HG03354 (cell line): Measurements from ENCODE around the gene FLII.
"Not testable (repeated sequence)": the region's sequence is repeated elsewhere in the genome, so short reads cannot be mapped to it uniquely, and the experiment has no call there.

Experiments
- ATAC-seq: cut with Tn5 transposase; IDR thresholded peaks from one replicate; pipeline ENCODE4 v1.9.1; 2021; ENCODE audit warnings: mild to moderate bottlenecking; ENCODE audit not compliant: unreplicated experiment, poor library complexity, severe bottlenecking

Gene FLII

DNA sequence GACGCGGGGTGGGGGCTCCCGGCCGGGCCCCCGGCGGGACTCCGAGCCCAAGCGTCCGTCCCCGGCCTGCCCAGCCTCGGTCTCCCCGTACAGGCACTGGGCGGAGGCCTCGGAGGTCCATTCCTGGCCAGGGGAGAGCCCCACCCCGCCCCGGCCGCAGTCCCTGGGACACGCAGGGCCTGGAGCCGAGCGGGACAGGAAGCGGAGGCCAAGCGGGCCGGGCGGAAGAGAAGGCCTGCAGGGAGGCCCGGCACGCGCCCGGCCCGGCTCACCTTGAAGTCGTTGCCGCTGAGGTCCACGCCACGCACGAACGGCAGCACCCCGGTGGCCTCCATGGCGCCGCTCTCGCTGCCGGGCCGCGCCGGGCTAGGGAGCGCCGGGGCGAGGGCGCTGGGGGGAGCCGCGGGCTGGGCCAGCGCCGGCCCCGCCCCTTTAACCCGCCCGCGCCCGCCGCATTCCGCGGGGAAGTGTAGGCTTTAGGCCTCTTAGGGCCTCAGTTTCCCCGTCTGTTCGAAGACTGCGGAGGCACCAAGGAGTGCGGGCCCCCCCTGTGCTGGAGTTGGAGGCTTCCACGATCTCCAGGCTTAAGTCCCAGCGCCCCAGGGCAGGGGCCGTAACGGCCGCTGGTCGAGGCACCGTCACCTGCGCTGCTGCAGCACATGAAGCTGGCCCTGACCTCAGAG, at the start of gene FLII:
Gene FLII, minus strand, starts transcription at position 383 of the 683 bp plus-strand sequence. Its CDS starts 48 bp downstream, at position 335.
- peak; percentile 15 for ATAC-seq

DNA sequence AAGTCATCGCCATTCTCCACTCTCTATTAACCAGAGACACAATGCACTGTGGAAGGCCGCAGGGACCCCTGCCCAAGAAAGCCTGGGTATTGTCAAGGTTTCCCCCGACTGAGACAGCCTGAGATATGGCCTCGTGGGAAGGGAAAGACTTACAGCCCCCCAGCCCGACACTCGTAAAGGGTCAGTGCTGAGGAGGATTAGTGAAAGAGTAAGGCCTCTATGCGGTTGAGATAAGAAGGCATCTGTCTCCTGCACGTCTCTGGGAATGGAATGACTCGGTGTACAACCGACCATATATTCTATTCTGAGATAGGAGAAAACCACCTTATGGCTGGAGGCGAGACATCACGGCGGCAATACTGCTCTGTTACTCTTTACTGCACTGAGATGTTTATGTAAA, 44.7 kb upstream of the FLII start:
- ATAC-seq, result not testable (repeated sequence)

DNA sequence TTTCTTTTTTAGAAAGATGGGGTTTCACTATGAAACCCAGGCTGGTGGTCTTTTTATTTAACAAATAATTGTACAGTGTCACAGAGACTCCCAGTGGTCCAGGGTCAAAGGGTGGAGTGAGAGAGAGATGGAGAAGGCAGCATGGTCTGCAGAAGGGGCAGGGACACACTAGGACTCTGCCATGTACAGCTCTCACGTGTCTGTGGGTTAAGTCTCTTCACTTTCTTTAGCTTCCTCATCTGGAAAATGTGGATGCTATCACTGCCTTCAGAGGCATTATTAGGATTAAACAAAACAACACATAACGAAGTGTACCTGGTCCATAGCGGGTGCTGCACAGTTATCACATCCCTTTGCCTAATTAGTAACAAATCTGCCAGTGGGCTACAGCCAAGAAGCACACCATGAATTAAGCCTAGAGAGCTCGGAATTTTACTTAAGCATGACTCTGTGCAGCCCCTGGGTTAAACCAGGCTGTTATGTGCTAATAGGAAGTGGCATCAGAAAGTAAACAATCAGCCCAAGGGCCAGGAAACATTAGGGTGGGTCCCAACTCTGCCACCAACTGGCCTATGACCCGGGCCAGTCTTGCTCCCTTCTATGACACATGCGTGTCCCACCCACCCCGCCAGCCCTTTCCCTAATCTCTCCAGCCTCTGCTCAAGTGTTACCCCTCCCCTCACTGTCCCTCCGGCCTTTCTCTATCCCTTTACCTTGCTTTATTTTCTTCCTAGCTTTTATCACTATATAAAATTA, 42.4 kb upstream of the FLII start:
- no peak for ATAC-seq

DNA sequence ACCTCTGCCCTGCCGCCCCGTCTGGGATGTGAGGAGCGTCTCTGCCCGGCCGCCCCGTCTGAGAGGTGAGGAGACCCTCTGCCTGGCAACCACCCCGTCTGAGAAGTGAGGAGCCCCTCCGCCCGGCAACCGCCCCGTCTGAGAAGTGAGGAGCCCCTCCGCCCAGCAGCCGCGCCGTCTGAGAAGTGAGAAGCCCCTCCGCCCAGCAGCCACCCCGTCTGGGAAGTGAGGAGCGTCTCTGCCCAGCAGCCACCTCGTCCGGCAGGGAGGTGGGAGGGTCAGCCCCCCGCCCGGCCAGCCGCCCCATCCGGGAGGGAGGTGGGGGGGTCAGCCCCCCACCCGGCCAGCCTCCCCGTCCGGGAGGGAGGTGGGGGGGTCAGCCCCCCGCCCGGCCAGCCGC, 39.5 kb upstream of the FLII start:
- ATAC-seq, result not testable (repeated sequence)

DNA sequence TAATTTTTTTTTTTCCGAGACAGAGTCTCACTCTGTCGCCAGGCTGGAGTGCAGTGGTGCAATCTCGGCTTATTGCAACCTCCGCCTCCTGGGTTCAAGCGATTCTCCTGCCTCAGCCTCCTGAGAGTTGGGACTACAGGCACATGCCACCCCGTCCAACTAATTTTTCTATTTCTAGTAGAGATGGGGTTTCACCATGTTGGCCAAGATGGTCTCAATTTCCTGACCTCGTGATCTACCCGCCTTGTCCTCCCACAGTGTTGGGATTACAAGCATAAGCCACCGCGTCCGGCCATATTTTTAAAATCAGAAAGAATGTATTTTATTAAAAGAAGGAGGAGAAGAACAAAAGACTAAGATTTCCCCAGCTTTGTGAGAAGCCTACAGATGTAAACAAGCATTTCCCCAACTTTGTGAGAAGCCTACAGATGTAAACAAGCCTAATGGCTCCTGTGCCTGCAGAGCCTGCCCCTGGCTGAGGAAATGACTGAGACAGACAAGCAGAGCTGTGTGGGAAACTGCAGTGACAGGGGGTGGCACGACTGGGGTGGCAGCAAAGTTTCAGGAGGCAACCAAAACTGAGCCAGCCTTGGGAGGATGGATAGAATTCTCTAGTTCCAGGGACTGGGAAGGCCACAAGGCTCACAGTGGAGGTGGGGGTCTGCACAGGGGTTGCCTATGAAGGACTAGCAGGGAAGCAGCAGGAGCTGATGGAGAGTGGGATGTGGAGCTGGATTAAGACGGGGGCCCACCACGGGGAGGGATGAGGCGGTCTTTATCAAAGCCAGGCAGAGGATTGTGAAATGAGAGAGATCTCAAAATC, 33.4 kb upstream of the FLII start:
- no peak for ATAC-seq

DNA sequence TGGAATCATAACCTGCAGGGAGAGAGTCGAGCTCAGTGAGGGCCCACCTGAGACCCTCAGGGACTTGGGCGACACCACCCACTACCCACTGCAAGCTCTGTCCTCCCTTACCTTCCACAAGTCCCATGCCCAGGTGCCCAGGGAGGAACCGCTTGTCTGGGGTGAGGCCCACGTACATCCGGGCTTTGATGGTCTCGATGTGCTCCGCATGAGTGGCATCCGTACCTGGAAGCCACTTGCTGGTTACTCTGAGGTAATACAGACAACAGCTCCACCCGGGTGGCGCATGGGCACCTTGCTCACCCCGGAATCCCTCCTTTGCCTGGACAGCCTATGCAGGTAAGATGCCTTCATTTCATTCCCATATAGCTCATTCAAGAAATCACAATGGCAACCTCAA, 26.8 kb upstream of the FLII start:
- no peak for ATAC-seq

DNA sequence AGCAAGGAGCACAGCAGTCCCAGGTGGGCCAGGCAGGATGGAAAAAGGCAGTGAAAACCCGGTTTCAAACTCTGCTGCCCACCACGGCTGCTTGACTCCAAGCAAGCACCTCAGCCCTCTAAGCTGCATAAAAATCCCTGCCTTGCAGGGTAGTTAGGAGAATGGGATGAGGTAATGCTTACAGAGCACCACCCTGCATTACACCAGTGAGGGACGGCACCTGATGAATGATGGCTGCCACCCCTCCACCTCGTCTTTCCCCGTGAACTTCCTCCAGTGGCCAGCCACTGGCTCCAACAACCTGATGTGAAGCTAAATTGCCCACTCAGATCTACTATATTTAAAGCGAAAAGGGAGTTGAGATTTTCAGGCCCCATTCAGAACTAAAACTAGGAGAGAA, 23.2 kb upstream of the FLII start:
- no peak for ATAC-seq

DNA sequence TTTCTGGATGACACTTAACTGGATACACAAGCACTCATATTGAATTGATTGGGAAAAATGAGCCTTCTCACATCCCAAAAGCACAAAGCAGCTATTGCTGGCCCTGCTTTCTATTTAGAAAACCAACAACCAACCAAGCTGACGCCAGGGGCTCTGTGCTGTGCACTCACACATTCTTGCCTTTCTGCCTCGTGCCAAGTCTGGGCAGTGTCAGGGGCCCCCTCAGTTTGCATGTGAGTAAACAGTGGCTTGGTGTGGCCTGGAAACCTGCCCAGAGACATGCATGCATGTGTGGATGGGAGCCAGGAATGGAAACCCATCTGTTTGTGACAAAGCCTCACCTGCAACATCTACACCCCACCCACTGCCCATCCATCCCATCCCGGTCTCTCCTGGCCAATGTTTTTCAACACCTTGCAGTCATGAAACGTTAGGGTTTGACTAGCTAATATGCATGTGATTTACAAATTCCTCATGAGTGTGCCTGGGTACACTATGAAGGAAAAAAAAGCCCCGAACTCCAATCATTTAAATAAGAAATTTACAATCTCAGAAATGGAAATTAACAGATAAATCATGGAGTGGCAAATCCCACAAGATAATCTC, 22.3 kb upstream of the FLII start:
- ATAC-seq, result no peak

DNA sequence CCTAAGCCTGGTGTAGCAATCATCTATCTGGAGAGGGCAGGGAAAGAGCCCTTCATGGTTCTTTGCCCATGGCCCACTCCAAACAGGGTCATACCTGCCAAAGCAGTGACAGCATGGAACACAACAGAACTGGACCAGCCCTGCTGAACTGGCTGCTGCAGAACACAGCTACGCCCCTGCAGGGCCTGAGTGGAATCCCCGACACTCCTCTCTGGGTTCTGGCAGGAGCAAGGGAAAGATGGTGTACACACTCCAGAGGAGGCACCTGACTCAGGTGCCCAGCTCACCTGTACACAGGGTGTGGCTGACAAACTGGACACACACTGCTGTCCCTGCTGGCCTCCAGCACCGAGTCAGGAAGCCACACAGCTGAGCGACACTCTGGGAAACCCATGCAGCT, 21.7 kb upstream of the FLII start:
- no peak for ATAC-seq

DNA sequence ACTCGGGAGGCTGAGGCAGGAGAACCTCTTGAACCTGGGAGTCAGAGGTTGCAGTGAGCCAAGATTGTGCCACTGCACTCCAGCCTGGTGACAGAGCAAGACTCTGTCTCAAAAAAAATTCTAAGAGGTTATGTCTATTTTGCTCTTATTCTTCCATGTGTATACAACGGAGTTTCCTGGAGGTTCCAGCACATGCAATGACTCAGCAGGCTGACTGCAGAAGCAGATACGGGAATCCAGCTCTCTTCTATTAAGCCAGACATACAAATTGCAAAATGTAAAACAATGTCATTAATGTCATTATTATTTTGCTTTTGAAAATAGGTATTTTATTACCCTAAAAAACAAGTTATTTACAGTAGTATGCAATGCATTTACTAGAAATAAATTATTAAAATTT, 20.3 kb upstream of the FLII start:
- no peak for ATAC-seq

DNA sequence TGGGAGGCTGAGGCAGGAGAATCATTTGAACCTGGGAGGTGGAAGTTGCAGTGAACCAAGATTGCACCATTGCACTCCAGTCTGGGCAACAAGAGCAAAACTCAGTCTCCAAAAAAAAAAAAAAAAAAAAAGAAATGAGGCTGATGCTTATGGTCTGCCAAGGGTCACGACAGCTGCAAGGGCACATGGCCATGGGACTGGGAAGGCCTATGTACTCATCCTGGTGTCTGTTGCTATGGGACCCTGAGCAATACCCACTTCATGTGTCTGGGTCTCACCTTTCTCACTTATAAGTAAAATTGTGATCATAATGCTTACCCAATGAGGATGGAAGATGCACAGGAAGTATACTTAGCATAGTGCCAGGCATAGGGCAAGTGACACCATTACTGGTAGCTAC, 18.5 kb upstream of the FLII start:
- ATAC-seq, result no peak

DNA sequence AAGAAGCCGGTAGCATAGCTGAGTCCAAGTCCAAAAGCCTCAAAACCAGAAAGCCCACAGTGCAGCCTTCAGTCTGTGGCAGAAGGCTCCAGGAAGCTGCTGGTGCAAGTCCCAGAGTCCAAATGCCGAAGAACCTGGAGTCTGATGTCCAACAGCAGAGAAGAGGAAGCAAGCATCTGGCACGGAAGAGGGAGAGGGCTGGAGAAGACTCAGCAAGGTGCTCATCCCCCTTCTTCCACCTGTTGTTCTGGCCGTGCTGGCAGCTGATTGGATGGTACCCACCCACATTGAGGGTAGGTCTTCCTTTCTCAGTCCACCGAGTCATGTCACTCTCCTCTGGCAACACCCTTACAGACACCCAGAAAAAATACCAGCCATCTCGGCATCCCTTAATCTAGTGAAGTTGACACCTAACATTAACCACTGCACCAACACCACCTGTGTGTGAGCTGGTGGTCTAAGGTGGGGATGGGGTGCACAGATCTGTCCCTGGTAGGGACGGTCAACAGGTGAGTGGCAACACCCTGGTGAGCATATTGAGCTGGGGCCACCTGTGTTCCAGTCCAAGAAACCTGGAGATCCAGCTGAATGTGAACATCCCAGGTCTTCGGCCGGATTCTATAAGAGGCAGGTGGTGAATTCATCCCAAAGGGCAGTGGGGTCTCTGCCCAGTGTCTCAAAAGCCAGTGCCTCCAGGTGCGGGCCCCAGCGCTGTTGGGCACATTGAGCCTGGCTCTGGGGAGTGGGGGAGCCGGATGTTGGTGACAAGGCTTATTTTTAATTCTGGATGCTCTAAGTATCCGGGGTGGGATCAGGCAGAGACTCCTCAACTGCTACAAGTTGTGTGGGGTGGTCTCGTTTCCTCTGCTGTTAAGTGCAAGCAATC, 11.8 kb upstream of the FLII start:
- ATAC-seq, result no peak

DNA sequence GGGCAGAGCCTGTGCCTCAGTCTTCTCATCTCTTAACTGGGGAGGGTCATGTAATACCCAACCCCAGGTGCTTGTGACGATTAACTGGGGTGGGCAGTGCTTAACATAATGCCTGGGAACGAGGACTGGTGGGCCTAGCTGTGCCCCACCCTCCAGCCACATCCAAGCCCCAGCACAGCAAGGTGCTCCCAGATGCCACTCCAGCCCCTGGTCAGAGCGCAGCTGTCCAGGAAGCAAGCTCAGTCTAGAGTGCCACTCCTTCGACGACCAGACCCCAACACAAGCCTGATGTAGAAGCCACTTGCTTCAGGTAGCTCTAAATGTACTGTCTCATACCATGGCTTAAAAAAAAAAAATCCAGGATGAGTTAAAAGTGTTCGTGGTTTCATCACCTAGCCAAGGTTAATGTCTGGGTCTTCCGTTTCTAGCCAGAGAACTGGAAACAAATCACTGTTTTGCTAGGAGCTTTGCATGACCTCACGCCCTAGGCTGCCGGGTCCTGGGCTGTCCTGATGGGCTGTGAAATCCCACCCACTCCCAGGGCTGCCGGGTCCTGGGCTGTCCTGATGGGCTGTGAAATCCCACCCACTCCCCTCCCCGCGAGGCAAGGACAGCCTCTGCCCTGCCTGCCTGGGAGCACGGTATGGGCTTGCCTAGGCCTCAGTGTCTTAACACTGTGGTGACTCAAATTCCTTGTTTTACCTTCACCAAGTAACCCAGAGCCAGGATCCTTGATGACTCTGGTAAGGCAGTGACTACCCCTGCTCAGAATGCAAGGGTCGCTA, 9.6 kb upstream of the FLII start:
- ATAC-seq, result no peak

DNA sequence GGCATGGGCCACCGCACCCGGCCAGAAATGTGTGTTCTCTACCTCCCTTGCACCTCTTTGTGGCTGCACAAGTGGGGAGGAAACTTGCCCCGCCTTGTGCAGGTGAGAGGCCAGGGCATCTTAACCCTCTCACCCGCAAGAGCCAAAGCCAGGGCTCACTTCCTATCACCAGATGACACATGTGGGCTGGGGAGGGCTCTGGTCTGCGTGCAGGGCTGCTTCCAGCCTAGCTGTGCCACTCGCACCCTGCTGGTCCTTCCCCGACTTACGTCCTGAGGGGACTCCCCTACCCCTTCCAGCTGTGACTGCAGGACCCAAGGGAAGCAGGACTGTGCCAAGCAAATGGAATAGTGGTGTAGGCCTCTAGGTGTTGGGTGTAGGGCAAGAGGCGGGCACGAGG, 8.8 kb upstream of the FLII start:
- no peak for ATAC-seq

DNA sequence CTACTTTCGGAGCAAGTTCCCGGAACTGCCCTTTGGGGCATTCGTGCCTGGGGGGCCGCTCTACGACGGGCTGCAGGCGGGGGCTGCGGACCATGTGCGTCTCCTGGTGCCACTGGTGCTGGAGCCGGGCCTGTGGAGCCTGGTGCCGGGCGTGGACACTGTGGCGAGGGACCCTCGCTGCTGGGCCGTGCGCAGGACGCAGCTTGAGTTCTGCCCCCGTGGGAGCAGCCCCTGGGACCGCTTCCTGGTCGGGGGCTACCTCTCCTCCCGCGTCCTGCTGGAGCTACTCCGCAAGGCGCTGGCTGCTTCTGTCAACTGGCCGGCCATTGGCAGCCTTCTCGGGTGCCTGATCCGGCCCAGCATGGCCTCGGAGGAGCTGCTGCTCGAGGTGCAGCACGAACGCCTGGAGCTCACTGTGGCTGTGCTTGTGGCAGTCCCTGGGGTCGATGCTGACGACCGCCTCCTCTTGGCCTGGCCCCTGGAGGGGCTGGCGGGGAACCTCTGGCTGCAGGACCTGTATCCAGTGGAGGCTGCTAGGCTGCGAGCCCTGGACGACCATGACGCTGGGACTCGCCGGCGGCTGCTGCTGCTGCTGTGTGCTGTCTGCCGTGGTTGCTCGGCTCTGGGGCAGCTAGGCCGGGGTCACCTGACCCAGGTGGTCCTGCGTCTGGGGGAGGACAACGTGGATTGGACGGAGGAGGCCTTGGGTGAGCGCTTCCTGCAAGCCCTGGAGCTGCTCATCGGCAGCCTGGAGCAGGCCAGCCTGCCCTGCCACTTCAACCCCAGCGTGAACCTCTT, 5.5 kb upstream of the FLII start:
- ATAC-seq, result no peak

DNA sequence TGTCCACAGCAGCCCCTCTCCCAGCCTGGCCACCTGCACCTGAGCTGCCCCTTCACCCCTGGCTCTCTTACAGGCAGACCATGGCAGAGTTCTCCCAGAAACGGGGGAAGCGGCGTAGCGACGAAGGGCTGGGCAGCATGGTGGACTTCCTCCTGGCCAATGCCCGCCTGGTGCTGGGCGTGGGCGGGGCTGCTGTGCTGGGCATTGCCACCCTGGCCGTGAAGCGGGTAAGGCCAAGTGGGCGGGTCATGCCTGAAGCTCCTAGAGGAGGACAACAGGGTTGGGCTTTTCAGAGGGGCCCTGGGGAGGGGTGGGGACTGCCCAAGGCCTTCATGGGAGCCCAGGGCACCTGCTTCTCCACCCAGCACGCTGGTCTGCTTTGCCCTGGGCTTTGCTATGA, 4.1 kb upstream of the FLII start:
- ATAC-seq, result no peak

DNA sequence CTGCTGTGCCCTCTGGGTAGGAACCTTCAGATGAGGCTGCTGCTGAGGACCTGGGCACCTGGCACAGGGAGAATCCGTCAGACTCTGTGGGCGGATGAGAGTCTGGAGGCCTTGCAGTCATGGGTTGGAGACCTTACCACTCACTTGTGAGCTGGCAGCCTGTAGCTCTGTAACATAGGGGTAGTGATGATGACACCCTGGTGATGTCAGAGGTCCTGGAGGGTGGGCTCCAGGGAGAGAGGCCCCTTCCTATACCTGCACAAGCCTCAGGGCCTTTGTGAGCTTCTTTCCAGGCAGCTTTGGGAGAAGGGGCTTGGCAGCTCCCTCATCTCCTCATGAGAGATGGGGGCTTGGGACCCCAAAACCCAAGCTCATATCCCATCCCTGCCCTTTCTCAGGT, 3.6 kb upstream of the FLII start:
- ATAC-seq, result no peak

DNA sequence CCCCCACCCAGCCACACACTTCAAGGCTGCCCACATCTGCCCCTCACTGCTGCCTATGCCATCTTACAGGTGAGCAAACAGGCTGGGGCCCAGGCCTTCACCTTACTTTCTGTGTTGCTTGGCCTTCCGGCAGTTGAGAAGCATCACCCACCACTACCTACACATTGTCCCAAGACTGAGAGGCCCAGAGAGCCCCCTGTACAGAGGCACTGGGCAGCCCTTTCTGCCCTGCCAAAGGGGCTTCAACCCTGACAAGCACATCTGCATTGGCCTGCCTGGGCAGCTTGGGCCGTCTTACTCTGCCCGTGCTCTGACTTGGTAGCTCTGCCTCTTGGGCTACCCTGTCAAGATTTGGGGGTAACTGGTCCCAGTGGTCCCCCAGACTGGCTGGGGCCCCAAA, 3.1 kb upstream of the FLII start:
- ATAC-seq, result no peak
